SK-N-MC (cell line): ENCODE data around the gene LUZP2.

Source experiments
- EZH2 ChIP-seq: fragments of 200-600 bp; sonication (generic); IDR thresholded peaks from one replicate; pipeline ENCODE4 v1.6.1; 2017; ENCODE audit warnings: antibody characterized with exemption
- FOXP2 ChIP-seq: optimal IDR thresholded peaks from 2 replicates; pipeline ENCODE3; 2011; ENCODE audit warnings: mild to moderate bottlenecking, moderate library complexity; ENCODE audit not compliant: insufficient read depth; ENCODE audit errors: extremely low read length, control extremely low read depth
- POLR2AphosphoS5 ChIP-seq: IDR thresholded peaks from 2 replicates; pipeline ENCODE4 v1.6.1; 2012; ENCODE audit warnings: mild to moderate bottlenecking, low read depth, low read length, borderline replicate concordance

- TF ChIP-seq POLR2AphosphoS5 (no peak), EZH2 (no peak), FOXP2 (no peak)
These were observed 265.2 kb downstream of the LUZP2 start for GRCh38 chr11:24762076-24762475.
